GM12878 (cell line): ENCODE results near the gene NSMCE1. TPM values are rescaled to one million over a fixed set of nuclear protein-coding genes. Genes with fewer than 3 reads are reported as not detected.

Experiments
- ATAC-seq: fragments of 200-7000 bp; cut with Tn5 transposase; 3 replicates; pipeline ENCODE4 v1.9.1; 2020; ENCODE audit warnings: mild to moderate bottlenecking, moderate library complexity
- BruUV-seq: library from RNA; stranded (reverse); fragments of 400-500 nt; replicated peaks from 2 replicates; lab custom pipeline; 2021; lab: Mats Ljungman, UMichigan
- CTCF ChIA-PET: fragments of 300-600 bp; sonication (Branson Sonifier 250); formaldehyde crosslinking; extraction: SDS; loops from one replicate; lab custom pipeline; 2021; ENCODE audit warnings: inconsistent platforms; lab: Yijun Ruan, JAX
- POLR2A ChIA-PET: fragments of 350-600 bp; formaldehyde crosslinking; extraction: SDS; loops from one replicate; lab custom pipeline; 2021; ENCODE audit warnings: inconsistent platforms; lab: Charles Lee
- RAD21 ChIA-PET: fragments of 300-600 bp; sonication (Branson Sonifier 250); formaldehyde crosslinking; loops from one replicate; lab custom pipeline; 2023; ENCODE audit warnings: antibody characterized with exemption; ENCODE audit not compliant: unreplicated experiment; lab: Charles Lee
- SMC1A ChIA-PET: fragments of 300-600 bp; sonication (Branson Sonifier 250); formaldehyde crosslinking; loops from one replicate; lab custom pipeline; 2023; ENCODE audit not compliant: unreplicated experiment, uncharacterized antibody; lab: Charles Lee
- DNase-seq: peaks from one replicate; pipeline ENCODE4 v3.0.0-alpha.2; 2011; ENCODE audit warnings: low read depth, low spot score
- FAIRE-seq: peaks from 3 replicates; lab custom pipeline; 2011; peaks lifted over from hg19 to GRCh38; lab: Jason Lieb, UNC
- H2AFZ ChIP-seq: 2 replicates; pipeline ENCODE4 v1.6.0; 2011; ENCODE audit warnings: low read depth, low read length, control low read depth; ENCODE audit not compliant: control insufficient read depth
- H3K27ac ChIP-seq: 2 replicates; pipeline ENCODE4 v1.5.1; 2011; ENCODE audit warnings: control low read depth; ENCODE audit not compliant: control insufficient read depth, insufficient read depth
- H3K27me3 ChIP-seq, 2 experiments: replicated peaks in 1 of 2; 2 replicates each; pipeline versions ENCODE4 v1.6.0 to v1.6.1; 2011; ENCODE audit warnings: low read length in 1 of 2; ENCODE audit not compliant: control insufficient read depth in 2 of 2, insufficient read depth in 2 of 2
- H3K36me3 ChIP-seq, 2 experiments: 2 replicates each; pipeline ENCODE4 v1.5.1; 2011; ENCODE audit warnings: low read length in 1 of 2; ENCODE audit not compliant: control insufficient read depth in 2 of 2, insufficient read depth in 2 of 2
- H3K4me1 ChIP-seq: 2 replicates; pipeline ENCODE4 v1.6.1; 2011; ENCODE audit warnings: mild to moderate bottlenecking, low read length, moderate library complexity, mixed read lengths; ENCODE audit not compliant: control insufficient read depth, insufficient read depth
- H3K4me2 ChIP-seq: 2 replicates; pipeline ENCODE4 v1.6.0; 2011; ENCODE audit warnings: control low read depth; ENCODE audit not compliant: control insufficient read depth, insufficient read depth
- H3K4me3 ChIP-seq: fragments of 200-600 bp; sonication (generic); 2 replicates; pipeline ENCODE4 v1.5.1; 2016
- H3K79me2 ChIP-seq: 2 replicates; pipeline ENCODE4 v1.6.0; 2011; ENCODE audit warnings: low read length; ENCODE audit not compliant: control insufficient read depth, insufficient read depth
- H3K9ac ChIP-seq: 2 replicates; pipeline ENCODE4 v1.8.0; 2011; ENCODE audit warnings: low read length, control low read depth, mixed read lengths; ENCODE audit not compliant: control insufficient read depth, insufficient read depth
- H3K9me3 ChIP-seq: replicated peaks from 3 replicates; pipeline ENCODE4 v1.5.1; 2011; ENCODE audit warnings: mild to moderate bottlenecking, low read length; ENCODE audit not compliant: control insufficient read depth, insufficient read depth
- H4K20me1 ChIP-seq: 2 replicates; pipeline ENCODE4 v1.6.0; 2011; ENCODE audit not compliant: control insufficient read depth, insufficient read depth
- BCLAF1 ChIP-seq: fragments of 450-650 bp; IDR thresholded peaks from 2 replicates; pipeline ENCODE4 v1.6.1; 2017; ENCODE audit warnings: antibody characterized with exemption, mild to moderate bottlenecking, moderate library complexity
- BHLHE40 ChIP-seq, 2 experiments: fragments of 450-650 bp in 1 of 2; IDR thresholded peaks; 2 replicates each; pipeline ENCODE4 v1.6.1; 2011 to 2017; ENCODE audit warnings: low read depth in 2 of 2, borderline replicate concordance in 1 of 2, improper control_type of control experiment in 1 of 2, low read length in 1 of 2, mild to moderate bottlenecking in 1 of 2
- CHD2 ChIP-seq: IDR thresholded peaks from 2 replicates; pipeline ENCODE4 v1.6.1; 2011; ENCODE audit warnings: low read depth, low read length, improper control_type of control experiment, borderline replicate concordance
- ETV6 ChIP-seq, 2 experiments: fragments of 450-650 bp in 1 of 2; IDR thresholded peaks in 1 of 2; conservative IDR thresholded peaks in 1 of 2; 2 replicates each; pipeline ENCODE4 v1.6.1; 2014; ENCODE audit warnings: antibody characterized with exemption in 1 of 2, borderline replicate concordance in 1 of 2, low read depth in 1 of 2, mild to moderate bottlenecking in 1 of 2, moderate library complexity in 1 of 2
- NBN ChIP-seq: fragments of 450-650 bp; IDR thresholded peaks from 2 replicates; pipeline ENCODE4 v1.6.1; 2016
- RAD51 ChIP-seq: fragments of 450-650 bp; IDR thresholded peaks from 2 replicates; pipeline ENCODE4 v1.6.1; 2016; ENCODE audit warnings: moderate library complexity, mild to moderate bottlenecking, inconsistent platforms
- RELA ChIP-seq: fragments of 450-650 bp; IDR thresholded peaks from 2 replicates; pipeline ENCODE4 v1.8.0; 2014; ENCODE audit warnings: borderline replicate concordance; ENCODE audit not compliant: partially characterized antibody
- RELB ChIP-seq: fragments of 450-650 bp; IDR thresholded peaks from 2 replicates; pipeline ENCODE4 v1.6.1; 2017; ENCODE audit warnings: low read depth, mild to moderate bottlenecking, moderate library complexity
- TAF1 ChIP-seq: IDR thresholded peaks from 2 replicates; pipeline ENCODE4 v1.6.1; 2011; ENCODE audit warnings: mild to moderate bottlenecking, low read depth, low read length, borderline replicate concordance
- WGBS: methylation state at CpG from one replicate; pipeline ENCODE4 v1.1.6; 2016; ENCODE audit warnings: low lambda C conversion rate; ENCODE audit not compliant: insufficient replicate concordance, insufficient coverage; ENCODE audit errors: missing lambda C conversion rate; 5-methylcytosine and 5-hydroxymethylcytosine counted together
- in situ Hi-C: fragments of 300-500 bp; cut with MboI; formaldehyde crosslinking; loops from 9 replicates; pipeline ENCODE4 v1.14.3; 2018; ENCODE audit warnings: mixed read lengths
- intact Hi-C: fragments of 100-400 bp; cut with micrococcal nuclease; formaldehyde crosslinking; loops from one replicate; pipeline ENCODE4 v1.14.2; 2022; ENCODE audit not compliant: unreplicated experiment
- polyA plus RNA-seq, 11 experiments: library from polyadenylated mRNA; depleted of rRNA in 4 of 11; unstranded in 6 of 11; stranded (reverse) in 5 of 11; fragments of >200 nt; fragmentation: Nextera tagmentation in 4 of 11; fragmentation: Illumina TruSeq in 1 of 11; extraction: Ambion mirVana in 4 of 11; extraction: Trizol in 1 of 11; gene quantifications; 1 replicate in 1 of 11; 2 replicates in 10 of 11; pipeline versions ENCODE4 v1.2.1 to v1.2.3, GENCODE V29; 2011 to 2016; ENCODE audit warnings: inconsistent platforms in 2 of 11, missing spikeins in 2 of 11, low read depth in 1 of 11
- total RNA-seq, 4 experiments: library from RNA; depleted of rRNA in 3 of 4; stranded (reverse); fragments of >200 nt in 3 of 4; fragmentation: Illumina TruSeq in 1 of 4; extraction: Trizol in 1 of 4; gene quantifications; 2 replicates each; pipeline versions ENCODE4 v1.2.1 to v1.2.3, GENCODE V29; 2013 to 2021

Gene NSMCE1
- total and polyA plus RNA-seq, 10 of the 15 experiments (the other 5 are each of a cell fraction or from before 2014, with no cell fraction given), result 54.0 to 214 (median 71.4) TPM

- TF ChIP-seq NBN, result no peak
Observed at GRCh38 chr16:27305839-27306442, 37.4 kb upstream of the NSMCE1 start (continued).

- H3K36me3 ChIP-seq, result no peaks in the 10 kb centered on the region
- no peak overlapping the region for H3K9ac ChIP-seq
- no peaks in the 10 kb centered on the region for H4K20me1 ChIP-seq
- no peak overlapping the region for H2AFZ ChIP-seq
- no peak overlapping the region for H3K4me3 ChIP-seq
- H3K9me3 ChIP-seq, result peaks cover 5% of the 10 kb centered on the region
- ChIA-PET SMC1A (interaction anchor here (0.6 to 1.3 kb wide), 2 partner anchors 20 to 71 kb away, joined by 3 to 5 read pairs; no protein-coding TSS in a partner anchor), POLR2A (interaction anchor here (0.6 kb wide), 1 partner anchor 74 kb away, joined by 3 read pairs; no protein-coding TSS in a partner anchor), RAD21 (interaction anchor here (1.0 kb wide), 1 partner anchor 12 kb away, joined by 3 read pairs; no protein-coding TSS in a partner anchor), CTCF (interaction anchor here (1.0 to 1.1 kb wide), 2 partner anchors 23 to 63 kb away, joined by 3 to 4 read pairs; no protein-coding TSS in a partner anchor)
- peaks cover 14% of the 10 kb centered on the region; the same call in 1 of the 2 replicates for H3K4me1 ChIP-seq
- H3K79me2 ChIP-seq, result no peaks in the 10 kb centered on the region
- DNase-seq (no peak), FAIRE-seq (no peak), ATAC-seq (no peak)
- 46% methylated on average over 5 of the region's 5 CpGs for WGBS
- TF ChIP-seq ETV6 (conservative IDR thresholded peaks at IDR 0.05 in 1 of 2, IDR thresholded peaks at IDR 0.05 in 1 of 2; ENCODE audit: borderline replicate concordance in 1 of 2, low read depth in 1 of 2) (no peak), RAD51 (no peak), CHD2 (no peak), BCLAF1 (no peak), BHLHE40 (IDR thresholded peaks at IDR 0.05; ENCODE audit: borderline replicate concordance in 1 of 2, low read depth in 2 of 2, low read length in 1 of 2) (no peak), RELB (no peak), RELA (no peak), TAF1 (no peak)
- no peaks in the 10 kb centered on the region for H3K27me3 ChIP-seq
- in situ Hi-C loops, result no loop called here
- intact Hi-C loops, result no loop called here
- H3K27ac ChIP-seq, result no peak overlapping the region
- no peak overlapping the region for H3K4me2 ChIP-seq
- BruUV-seq, result no TSS peak
Observed at GRCh38 chr16:27304881-27305745, 36.5 kb upstream of the NSMCE1 start.
